Measurements from ENCODE around the gene ST13.
"Not testable (repeated sequence)": the region's sequence is repeated elsewhere in the genome, so short reads cannot be mapped to it uniquely, and the experiment has no call there.

DNA sequence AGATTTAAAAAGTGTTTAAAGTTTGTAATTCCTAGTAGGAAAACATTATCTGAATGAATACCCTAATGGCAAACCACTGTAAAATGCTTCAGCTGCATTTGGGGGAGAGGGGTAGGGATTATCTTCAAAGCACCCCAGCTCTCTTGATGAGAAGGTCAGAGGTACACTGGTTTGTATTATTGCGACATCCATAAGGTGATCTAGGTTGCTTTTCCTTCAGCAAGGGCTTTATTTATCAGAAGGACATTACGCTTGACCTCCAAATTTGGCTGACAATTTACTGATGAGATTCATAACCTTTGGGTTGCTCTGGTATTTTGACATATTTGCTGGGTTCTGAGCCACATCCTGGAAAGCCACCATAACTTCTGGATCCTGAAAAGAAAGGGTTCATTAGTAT is 30.1 kb downstream of the ST13 start:
- TF ChIP-seq, protein P1, sequence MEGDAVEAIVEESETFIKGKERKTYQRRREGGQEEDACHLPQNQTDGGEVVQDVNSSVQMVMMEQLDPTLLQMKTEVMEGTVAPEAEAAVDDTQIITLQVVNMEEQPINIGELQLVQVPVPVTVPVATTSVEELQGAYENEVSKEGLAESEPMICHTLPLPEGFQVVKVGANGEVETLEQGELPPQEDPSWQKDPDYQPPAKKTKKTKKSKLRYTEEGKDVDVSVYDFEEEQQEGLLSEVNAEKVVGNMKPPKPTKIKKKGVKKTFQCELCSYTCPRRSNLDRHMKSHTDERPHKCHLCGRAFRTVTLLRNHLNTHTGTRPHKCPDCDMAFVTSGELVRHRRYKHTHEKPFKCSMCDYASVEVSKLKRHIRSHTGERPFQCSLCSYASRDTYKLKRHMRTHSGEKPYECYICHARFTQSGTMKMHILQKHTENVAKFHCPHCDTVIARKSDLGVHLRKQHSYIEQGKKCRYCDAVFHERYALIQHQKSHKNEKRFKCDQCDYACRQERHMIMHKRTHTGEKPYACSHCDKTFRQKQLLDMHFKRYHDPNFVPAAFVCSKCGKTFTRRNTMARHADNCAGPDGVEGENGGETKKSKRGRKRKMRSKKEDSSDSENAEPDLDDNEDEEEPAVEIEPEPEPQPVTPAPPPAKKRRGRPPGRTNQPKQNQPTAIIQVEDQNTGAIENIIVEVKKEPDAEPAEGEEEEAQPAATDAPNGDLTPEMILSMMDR (IDR thresholded peaks at IDR 0.05), result not testable (repeated sequence)
- TF ChIP-seq POLR2A (IDR thresholded peaks at IDR 0.05), result not testable (repeated sequence)
